BE2C (cell line): ENCODE measurements around the gene HIVEP3.

Experiments used
- DNase-seq: peaks from one replicate; pipeline ENCODE4 v3.0.0-alpha.2; 2020
- H3K27me3 ChIP-seq: fragments of 250-450 bp; sonication (Bioruptor Pico); 2 replicates; pipeline ENCODE4 v1.5.1; 2020; ENCODE audit warnings: mild to moderate bottlenecking
- H3K36me3 ChIP-seq: fragments of 250-450 bp; sonication (Bioruptor Pico); 2 replicates; pipeline ENCODE4 v1.5.1; 2020; ENCODE audit warnings: mild to moderate bottlenecking
- H3K4me1 ChIP-seq: fragments of 250-450 bp; sonication (Bioruptor Pico); 2 replicates; pipeline ENCODE4 v1.5.1; 2020
- H3K4me3 ChIP-seq: 2 replicates; pipeline ENCODE4 v1.5.1; 2011; ENCODE audit warnings: low read depth, low read length
- H3K9me3 ChIP-seq: fragments of 250-450 bp; sonication (Bioruptor Pico); 2 replicates; pipeline ENCODE4 v1.5.1; 2020
- CTCF ChIP-seq: IDR thresholded peaks from 2 replicates; pipeline ENCODE4 v1.5.1; 2012; ENCODE audit warnings: mild to moderate bottlenecking, low read depth, low read length

HIVEP3 gene

DNA sequence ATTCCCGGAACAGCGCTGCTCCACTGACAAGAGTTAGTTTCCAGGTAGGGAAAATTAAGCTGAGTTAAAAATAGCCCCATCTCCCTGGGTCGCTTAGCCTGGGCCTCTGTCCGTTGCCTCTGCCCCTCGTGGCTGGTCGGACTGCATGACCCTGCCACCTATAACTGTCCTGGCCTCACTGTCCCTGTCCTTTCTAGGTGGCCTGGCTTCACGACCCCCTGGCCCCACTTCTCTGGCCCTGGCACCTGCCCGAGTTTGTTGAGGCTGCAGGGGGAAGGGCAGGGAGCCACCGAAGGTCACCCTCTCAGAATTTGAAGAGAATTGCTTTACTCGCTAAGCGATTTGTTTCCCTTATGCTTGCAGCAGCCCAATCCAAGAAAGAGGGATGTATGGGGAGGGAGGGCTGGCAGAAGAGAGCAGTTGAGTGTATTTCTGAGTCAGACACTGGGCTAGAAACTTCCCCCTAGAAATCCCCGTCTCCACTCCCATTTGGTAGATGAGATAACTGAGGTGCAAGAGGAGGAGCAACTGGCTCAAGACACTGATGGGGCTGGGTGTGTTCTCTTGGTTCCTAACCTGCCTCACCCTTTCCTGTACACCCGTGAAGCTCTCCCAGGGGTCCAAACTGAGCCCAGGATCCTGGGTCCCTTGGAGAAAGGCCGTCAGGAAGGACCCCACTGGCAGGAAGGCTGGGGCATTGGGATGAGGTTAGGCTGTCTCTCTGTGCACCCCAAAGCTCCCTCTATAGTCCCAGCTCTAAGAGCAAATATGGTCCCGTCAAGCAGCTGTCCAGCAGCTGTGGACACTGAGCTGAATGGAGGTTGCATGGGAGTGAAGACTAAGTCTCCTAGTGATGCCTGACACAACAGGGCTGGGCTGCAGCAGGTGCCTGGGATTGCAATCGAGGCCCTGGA is 431.3 kb downstream of the HIVEP3 start:
- Histone ChIP-seq H3K36me3 (no peaks in the 10 kb centered on the region), H3K4me3 (no peak overlapping the region), H3K9me3 (no peaks in the 10 kb centered on the region), H3K27me3 (no peaks in the 10 kb centered on the region), H3K4me1 (no peaks in the 10 kb centered on the region)
- no peak for DNase-seq
- TF ChIP-seq CTCF: no peak

GRCh38 chr1:41486371-41487125 is 432.2 kb downstream of the HIVEP3 start:
- H3K9me3 ChIP-seq: no peaks in the 10 kb centered on the region
- no peak overlapping the region for H3K4me3 ChIP-seq
- no peak for DNase-seq
- no peaks in the 10 kb centered on the region for H3K27me3 ChIP-seq
- H3K36me3 ChIP-seq: no peaks in the 10 kb centered on the region
- H3K4me1 ChIP-seq: no peaks in the 10 kb centered on the region
- TF ChIP-seq CTCF: no peak

DNA sequence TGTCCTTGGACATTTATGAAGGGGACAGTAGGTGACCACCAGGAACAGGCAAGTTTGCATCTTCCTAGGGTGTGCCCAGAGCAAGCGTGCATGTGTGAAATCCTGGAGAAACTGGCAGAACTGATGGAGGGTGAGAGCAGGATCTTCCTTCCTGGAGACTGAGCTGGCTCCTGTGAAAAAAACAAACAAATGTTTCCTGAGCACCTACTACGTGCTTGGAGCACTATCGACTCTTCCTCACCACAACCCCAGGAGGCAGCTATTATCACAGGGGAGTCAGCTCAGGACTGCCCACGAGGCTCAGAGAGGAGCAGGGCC is 432.7 kb downstream of the HIVEP3 start:
- Histone ChIP-seq H3K27me3 (no peaks in the 10 kb centered on the region), H3K36me3 (no peaks in the 10 kb centered on the region), H3K4me1 (no peaks in the 10 kb centered on the region), H3K4me3 (no peak overlapping the region), H3K9me3 (no peaks in the 10 kb centered on the region)
- TF ChIP-seq CTCF: no peak
- DNase-seq: no peak

GRCh38 chr1:41485605-41486004 is 433.1 kb downstream of the HIVEP3 start:
- Histone ChIP-seq H3K4me1 (no peaks in the 10 kb centered on the region), H3K9me3 (no peaks in the 10 kb centered on the region), H3K27me3 (no peaks in the 10 kb centered on the region), H3K4me3 (no peak overlapping the region), H3K36me3 (no peaks in the 10 kb centered on the region)
- DNase-seq: no peak
- TF ChIP-seq CTCF: no peak

DNA sequence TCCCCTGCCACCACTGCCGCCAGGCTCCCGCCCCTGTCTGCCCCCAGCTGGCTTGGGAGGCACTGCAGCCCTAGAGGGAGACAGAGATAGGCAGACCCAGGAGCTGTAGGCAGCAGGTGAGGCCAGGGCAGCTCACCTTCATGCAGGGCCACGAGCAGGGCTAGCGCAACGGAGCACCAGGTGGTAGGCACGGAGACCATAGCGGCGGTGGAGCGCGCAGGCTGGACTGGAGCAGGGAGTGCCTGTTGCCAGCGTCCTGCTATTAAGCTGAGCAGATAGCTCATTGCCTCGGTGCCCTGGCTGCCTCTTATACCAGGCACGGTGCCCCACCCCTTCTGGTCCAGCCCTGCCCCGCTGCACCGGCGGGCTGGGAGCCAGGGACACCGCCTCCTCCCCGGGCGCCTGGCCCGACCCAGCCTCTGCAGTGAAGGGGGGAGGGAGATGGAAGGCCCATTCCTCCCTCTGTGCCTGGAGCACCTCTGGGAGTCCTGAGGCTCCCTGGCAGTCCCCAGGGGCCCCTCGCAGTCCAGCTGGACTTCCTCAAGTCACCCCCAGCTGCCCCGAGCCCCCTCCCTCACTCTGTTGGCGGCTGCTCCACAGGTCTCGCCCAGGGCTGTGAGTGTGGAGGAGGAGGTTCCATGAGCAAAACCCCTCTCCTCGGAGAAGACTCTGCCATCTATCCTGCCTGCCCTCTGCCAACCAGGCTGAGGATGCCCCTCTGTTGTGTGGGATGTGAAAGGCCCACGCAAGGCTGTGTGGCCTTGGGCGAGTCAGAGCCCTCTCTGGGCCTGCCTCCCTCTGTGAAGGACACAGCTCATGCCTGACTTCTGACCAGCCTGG is 434.1 kb downstream of the HIVEP3 start, which contains the start of gene EDN2:
Gene EDN2 (minus strand): TSS at position 282 of the 840 bp plus-strand sequence. CDS start 82 bp downstream, at position 200.
- no peaks in the 10 kb centered on the region for H3K9me3 ChIP-seq
- TF ChIP-seq CTCF: peak; percentile 31
- peak; percentile 39 for DNase-seq
- H3K36me3 ChIP-seq: no peaks in the 10 kb centered on the region
- H3K4me3 ChIP-seq: no peak within 1 kb of the TSS
- H3K27me3 ChIP-seq: no peaks in the 10 kb centered on the region
- H3K4me1 ChIP-seq: no peaks in the 10 kb centered on the region
